SU-DHL-6 (cell line): ENCODE data around the gene TET2.

Experiments
- EZH2phosphoT487 ChIP-seq: fragments of 200-600 bp; sonication (generic), shearing (Covaris generic); conservative IDR thresholded peaks from 2 replicates; pipeline ENCODE4 v1.6.1; 2018; ENCODE audit warnings: mild to moderate bottlenecking, antibody characterized with exemption, low read length, moderate library complexity, mixed read lengths
- TF ChIP-seq, protein P1 (sequence below): fragments of 200-600 bp; sonication (generic); IDR thresholded peaks from one replicate; pipeline ENCODE4 v1.5.1; 2017; ENCODE audit warnings: antibody characterized with exemption, mild to moderate bottlenecking, low read length, moderate library complexity; ENCODE audit not compliant: insufficient read depth, poor library complexity, severe bottlenecking

GRCh38 chr4:105274090-105274489, 127.4 kb downstream of the TET2 start:
- TF ChIP-seq, protein P1, sequence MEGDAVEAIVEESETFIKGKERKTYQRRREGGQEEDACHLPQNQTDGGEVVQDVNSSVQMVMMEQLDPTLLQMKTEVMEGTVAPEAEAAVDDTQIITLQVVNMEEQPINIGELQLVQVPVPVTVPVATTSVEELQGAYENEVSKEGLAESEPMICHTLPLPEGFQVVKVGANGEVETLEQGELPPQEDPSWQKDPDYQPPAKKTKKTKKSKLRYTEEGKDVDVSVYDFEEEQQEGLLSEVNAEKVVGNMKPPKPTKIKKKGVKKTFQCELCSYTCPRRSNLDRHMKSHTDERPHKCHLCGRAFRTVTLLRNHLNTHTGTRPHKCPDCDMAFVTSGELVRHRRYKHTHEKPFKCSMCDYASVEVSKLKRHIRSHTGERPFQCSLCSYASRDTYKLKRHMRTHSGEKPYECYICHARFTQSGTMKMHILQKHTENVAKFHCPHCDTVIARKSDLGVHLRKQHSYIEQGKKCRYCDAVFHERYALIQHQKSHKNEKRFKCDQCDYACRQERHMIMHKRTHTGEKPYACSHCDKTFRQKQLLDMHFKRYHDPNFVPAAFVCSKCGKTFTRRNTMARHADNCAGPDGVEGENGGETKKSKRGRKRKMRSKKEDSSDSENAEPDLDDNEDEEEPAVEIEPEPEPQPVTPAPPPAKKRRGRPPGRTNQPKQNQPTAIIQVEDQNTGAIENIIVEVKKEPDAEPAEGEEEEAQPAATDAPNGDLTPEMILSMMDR: no peak
- no peak for TF ChIP-seq EZH2phosphoT487
